Astrocyte (in vitro differentiated cells and primary cell): ENCODE measurements around the gene SCN3B.

Experiments used
- CTCF ChIP-seq: IDR thresholded peaks from 2 replicates; pipeline ENCODE4 v1.5.1; 2011; ENCODE audit warnings: low read depth, mild to moderate bottlenecking, inconsistent platforms, low read length, moderate library complexity; ENCODE audit not compliant: insufficient read depth
- EZH2 ChIP-seq: IDR thresholded peaks from 2 replicates; pipeline ENCODE4 v1.6.1; 2012; ENCODE audit warnings: mild to moderate bottlenecking, low read length, inconsistent platforms; ENCODE audit not compliant: insufficient read depth

GRCh38 chr11:123684601-123685000 lies 30.2 kb upstream of the SCN3B start:
- TF ChIP-seq CTCF (no peak), EZH2 (no peak)
